HG03108 (cell line): ENCODE measurements around the gene DGKH.
"Not testable (repeated sequence)": the region's sequence is repeated elsewhere in the genome, so short reads cannot be mapped to it uniquely, and the experiment has no call there.

Source experiments
- ATAC-seq: cut with Tn5 transposase; IDR thresholded peaks from one replicate; pipeline ENCODE4 v1.9.1; 2021; ENCODE audit warnings: moderate library complexity; ENCODE audit not compliant: unreplicated experiment

DGKH gene

DNA sequence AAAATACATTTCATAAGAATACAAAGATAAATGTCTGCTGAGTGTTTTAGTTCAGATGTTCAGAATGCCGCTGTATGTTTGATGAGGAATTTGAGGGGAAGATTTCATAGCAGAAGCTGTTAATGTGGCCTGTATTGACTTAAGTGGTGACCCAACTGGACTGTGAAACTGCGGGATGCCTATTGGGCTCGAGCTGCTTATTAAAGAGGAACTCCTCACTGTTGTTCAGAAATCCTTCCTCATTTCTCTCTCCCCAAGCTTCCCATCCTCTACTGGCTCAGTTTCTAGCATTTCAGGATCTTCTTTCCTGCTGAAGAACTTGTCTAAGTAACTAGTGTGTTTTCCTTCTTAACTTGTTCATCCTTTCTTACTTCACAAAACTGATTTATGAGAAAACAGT, 20.4 kb downstream of the DGKH start:
- ATAC-seq: no peak

DNA sequence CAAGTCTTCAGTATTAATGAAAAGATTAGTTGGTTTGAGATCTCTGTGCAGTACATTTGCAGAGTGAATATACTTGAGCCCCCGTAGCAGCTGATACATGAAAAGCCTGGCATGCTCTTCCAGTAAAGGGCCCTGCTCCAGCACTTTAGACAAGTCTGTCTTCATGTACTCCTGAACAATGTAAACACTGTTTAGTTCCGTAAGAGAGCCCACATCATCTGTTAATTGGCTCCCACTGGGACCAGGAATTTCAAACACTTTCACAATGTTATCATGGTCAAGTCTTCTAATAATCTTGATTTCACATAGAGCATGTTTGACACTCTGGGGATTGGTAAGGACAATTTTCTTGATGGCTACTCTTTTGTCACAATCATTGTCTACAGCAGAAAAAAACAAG, 22.2 kb downstream of the DGKH start:
- not testable (repeated sequence) for ATAC-seq

DNA sequence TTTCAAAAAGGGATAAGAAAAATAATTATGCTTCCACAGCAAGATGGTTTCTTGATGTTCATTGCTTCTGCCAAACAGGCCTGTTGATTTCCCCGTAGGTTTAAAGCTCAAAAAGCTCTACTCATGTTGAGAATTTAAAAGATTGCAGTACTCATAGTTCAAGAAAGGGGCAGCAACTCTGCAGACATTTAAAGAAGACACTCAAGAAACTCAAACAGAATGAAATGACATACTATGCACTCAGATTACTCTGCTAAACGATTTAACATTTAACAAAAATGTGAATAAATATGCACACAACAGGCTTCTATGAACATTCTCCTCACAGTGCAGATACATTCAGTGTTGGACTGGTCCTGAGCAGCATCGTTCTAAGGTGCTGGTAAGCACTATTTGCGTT, 22.7 kb downstream of the DGKH start:
- ATAC-seq: not testable (repeated sequence)

DNA sequence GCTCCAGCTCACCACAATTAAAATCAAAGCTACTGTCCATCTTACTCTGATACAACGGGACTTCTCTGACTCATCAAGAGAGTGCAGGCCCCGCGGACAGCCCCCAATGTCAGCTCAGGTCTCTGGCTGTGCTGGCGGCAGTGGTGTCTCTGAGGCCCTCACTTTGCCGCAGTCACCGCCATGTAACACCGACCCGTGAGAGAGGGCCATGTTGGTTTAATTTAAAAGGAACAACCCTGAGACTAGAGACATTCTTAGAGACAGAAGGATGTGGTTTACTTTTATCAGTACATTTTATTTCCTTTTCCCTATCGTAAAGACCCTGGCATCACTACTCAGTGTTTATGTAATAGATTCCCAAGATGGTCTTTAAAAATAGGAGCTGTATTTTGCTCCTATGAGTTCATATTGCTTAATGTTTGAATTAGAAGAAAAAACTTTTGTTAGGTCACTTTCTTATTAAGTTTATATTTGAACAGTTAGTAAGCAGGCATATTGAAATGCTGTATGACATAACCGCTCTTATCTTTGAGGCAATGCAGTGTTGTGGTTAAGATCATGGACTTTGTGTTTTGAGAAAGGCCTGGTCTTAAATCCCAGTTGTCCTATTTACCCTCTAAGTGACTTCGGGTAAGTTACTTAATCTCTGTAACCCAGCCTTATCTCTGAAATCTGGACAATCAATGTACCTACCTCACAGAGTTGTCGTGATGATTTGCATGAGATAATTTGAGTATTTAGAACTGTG, 23.4 kb downstream of the DGKH start:
- ATAC-seq: no peak

DNA sequence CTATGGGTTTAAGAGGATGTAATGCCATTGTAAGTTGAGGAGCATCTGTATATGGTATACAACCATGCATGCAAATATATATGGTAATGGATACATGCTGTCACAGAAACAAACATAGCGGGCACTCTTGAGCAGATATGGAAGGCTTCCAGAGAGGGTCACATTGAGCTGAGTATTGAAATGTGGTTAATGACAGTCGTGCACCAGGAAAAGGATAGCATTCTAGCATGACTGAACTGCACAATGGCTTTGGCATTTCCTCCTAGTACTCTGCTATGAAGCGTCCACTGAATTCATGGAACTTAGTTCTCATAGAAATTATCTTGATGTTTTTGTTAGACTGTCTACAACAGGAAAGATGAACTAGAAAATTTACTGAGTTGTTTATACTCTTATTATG, 25.2 kb downstream of the DGKH start:
- no peak for ATAC-seq

DNA sequence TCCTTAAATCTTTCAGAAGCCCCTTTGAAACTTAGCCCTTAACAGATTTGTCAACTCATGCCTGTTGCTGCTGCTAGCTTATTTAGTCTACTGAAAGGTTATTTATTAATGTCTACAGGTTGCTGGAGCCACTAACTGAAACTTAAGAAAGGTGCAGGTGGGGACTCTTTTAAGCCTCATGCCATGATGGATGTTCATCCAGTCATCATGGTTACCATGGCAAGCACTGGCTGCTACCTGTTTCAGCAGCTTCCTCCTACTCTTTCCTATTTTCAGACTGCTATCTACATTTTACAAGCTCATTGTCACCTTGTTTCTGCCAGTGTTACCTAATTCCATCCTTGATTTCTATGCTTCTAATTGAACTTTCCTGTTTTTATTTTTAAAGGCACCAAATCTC, 27.1 kb downstream of the DGKH start:
- no peak for ATAC-seq

DNA sequence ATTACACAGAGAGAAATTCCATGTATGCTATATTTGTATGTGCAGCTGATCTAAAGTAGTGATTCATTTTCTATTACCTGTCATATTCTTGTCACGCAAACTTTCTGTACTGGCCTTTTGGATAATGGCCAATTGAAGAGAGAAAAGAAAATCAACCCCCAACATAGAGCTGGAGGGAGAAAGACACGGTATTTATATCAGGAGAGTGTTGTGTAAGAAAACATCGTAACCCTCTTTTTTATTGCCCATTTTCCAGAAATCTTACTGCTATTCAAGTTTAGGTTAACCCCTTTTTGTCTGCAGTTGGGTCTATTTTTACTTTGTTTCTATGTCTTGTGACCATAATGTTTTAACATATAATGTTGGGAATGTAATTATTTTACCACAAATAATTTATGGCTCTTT, 27.9 kb downstream of the DGKH start:
- no peak for ATAC-seq

DNA sequence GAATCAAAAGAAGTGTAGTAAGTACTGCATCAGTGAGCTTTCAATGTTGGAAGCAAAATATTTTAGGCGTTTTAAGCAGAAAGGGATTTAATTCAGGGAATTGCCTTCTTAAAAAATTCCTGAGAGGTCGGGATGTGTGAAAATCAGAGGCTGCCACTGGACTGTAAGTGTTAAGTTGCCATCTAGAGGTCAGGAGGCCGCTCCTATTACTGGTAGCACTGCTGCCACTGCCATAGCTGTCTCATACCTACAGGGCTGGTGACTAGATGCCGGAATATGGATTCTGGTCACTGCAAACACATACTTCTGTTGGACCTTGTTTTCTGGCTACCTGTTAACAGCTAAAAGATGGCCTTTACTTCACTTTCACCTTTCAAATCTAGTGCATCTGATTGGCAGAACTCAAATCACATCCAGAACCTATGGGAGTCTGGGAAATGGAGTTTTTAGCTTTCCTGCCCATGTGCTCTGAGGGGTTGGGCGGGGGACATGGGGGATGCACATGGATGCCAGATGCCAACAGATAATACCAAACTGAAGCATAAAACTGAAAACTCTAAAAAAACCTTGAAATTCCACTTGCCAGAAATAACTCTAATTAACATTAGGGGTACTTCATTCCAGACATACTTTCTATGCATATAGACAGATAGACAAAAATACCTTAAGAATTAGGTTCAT, 29.8 kb downstream of the DGKH start:
- ATAC-seq: no peak

DNA sequence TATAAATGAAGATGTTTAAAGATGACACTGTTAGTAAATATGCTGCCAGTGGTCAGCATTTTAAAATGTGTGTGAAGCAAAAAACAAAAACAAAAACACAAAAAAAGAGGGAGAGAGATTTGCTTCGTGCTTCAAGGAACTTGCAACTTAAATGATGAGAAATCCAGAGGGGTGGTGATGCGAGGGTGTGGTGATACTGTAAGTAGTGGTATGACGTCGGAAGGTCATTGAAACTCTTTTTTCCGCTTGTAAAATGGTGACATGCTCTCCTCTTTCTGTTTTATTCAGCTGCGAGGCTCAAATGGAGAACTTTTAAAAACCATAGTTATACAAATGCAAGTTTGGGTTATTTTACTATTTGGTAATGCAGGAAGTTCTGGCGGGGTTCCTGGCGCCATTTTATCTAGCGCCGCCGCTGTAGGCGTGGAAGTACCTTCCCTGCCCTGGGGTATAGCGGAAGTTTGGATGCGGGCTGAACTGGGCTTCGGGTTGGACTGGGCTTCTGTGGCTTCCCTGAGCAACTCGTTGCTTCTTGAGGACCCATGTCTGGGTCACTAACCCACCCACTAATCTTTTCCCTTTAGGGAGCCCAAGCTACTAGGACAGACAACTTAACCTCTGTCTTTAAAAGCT, 34.8 kb downstream of the DGKH start:
- ATAC-seq: no peak

DNA sequence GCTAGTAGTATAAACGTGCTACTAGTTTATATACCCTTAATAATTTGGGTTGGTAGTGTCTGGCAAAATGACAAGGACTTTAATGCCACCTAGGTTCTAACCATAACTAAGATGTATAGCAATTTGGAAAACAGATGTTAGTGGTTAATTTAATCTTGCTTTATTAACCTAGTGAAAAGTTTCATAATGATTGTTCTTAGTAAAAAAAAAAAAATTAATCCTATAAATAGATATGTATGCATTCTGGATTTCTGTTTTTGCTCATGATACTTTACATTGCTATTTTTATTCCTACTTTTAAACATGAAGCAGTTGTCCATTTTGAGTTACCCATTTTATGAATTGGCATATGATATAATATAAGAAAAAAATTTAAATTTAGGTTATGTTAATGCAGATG, 36.3 kb downstream of the DGKH start:
- no peak for ATAC-seq

DNA sequence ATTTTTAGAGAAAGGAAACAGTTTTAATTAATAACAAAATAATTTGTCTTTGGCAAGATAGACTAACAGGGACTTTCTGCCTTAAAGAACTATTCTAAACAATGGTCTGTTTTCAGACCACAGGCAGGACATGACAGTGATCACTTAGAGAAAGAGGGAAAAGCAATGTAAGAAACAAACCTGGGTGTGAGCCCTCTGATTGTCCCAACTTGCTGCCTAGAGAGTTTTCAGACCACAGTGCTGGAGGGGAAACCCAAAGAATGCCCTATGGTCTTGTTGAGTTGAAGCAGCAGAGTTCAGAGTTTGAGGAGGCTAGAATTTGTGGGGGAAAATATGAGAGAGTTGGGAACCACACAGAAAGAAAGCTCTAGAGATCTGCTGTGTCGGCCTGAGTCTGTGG, 38.1 kb downstream of the DGKH start:
- no peak for ATAC-seq

DNA sequence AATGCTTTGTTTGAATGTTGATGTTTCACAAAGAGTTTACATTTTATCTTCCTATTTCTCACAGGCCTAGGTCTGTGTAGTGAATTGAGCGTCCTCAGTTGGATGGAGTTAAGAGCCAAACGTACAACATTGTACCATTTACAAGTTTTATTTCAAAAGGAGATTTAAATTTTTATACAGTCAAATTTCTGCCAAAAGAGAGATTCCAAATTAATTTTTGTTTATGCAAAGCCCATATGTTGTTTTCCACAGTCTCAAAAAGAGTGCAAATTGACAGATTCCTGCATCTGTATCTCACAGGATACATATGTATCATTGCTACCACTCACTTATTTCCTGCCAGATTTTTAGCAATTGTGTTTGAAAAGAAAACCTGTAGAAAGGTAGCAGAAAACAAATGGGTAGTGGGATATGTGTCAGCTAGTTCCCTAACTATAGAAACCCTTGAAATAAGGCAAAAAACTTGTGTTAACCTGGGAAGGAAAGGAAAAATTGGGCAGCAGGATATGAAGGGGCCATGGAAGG, 46.1 kb downstream of the DGKH start:
- no peak for ATAC-seq

DNA sequence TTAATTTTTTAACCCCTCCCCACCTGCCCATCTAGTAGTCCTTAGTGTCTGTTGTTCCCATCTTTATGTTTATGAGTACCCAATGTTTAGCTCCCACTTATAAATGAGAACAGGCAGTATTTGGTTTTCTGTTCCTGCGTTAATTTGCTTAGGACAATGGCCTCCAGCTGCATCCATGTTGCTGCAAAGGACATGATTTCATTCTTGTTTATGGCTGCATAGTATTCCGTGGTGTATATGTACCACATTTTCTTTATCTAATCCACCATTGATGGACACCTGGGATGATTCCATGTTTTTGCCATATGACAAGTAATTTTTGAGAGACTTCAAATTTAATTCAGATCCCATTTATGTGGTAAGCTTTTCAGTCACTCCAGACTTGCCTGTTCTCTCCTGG, 47.8 kb downstream of the DGKH start:
- not testable (repeated sequence) for ATAC-seq

DNA sequence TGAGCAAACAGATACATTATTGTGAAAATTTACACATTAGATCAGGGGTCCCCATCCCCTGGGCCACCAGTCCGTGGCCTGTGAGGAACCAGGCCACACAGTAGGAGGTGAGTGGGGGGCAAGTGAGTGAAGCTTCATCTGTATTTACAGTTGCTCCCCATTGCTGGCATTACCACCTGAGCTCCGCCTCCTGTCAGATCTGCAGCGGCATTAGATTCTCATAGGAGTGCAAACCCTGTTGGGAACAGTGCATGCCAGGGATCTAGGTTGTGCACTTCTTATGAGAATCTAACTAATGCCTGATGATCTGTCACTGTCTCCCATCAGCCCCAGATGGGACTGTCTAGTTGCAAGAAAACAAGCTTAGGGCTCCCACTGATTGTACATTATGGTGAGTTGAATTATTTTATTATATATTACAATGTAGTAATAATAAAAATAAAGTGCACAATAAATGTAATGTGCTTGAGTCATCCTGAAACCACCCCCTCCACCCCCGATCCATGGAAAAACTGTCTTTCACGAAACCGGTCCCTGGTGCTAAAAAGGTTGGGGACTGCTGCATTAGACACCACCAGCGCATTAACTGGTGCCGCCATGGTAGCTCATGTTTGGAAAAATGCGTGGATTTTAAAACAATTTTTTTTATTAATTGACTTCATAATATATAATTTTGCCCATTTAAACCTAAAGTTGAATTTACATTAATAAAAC, 51.7 kb downstream of the DGKH start:
- no peak for ATAC-seq

DNA sequence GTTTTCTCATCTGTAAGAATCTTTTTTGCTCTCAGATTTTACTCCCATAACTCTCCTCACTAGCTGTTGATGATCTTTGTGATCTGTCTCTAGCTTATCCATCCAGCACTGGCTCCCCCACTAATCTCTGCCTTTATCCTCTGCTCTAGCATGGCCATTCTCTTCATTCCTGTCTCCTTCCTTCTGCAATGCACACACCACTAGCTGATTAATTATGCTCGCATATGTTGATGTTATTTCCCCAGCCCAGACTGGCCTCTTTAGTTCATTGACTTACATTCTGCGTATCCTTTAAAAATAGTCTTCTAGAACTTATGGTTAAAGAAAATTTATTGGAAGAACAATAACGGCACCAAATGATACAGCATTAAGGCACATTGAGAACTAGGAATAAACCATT, 52.5 kb downstream of the DGKH start:
- no peak for ATAC-seq

DNA sequence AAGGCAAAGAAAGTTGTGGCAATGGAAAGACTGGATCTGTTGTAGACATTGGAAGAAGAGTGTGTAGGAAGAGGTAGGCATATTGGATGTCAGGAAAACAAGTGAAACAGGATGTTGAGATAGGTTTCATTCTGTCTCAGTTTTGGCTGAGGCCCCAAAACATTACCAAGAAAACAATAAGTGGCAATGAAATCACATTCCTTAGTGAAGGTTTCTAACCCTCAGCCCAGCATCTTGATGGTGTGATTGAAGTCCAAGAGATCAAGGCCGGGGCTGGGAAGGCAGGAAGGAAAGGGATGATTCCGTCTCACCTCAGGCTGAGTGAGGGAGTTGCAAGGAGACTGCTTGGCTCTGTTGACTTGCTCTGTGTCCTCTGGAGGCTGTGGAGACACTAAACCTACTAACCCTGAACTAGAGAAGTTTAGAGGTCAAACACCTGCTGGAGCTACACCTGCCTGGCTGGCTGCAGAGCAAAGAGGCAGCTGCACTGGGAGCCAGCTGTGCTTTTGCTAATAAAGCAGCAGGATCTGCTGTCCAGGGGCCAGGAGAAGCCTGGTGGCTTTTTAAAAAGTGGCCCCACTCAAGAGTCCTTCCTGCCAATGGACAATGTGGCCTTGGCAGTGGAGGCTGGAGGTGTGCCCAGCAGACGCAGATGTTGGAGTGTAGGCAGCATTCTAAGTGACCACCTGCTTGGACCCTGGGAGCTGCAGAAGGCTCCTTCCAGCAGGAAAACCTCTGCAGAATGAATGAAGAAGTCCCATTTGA, 53.6 kb downstream of the DGKH start:
- ATAC-seq: no peak

DNA sequence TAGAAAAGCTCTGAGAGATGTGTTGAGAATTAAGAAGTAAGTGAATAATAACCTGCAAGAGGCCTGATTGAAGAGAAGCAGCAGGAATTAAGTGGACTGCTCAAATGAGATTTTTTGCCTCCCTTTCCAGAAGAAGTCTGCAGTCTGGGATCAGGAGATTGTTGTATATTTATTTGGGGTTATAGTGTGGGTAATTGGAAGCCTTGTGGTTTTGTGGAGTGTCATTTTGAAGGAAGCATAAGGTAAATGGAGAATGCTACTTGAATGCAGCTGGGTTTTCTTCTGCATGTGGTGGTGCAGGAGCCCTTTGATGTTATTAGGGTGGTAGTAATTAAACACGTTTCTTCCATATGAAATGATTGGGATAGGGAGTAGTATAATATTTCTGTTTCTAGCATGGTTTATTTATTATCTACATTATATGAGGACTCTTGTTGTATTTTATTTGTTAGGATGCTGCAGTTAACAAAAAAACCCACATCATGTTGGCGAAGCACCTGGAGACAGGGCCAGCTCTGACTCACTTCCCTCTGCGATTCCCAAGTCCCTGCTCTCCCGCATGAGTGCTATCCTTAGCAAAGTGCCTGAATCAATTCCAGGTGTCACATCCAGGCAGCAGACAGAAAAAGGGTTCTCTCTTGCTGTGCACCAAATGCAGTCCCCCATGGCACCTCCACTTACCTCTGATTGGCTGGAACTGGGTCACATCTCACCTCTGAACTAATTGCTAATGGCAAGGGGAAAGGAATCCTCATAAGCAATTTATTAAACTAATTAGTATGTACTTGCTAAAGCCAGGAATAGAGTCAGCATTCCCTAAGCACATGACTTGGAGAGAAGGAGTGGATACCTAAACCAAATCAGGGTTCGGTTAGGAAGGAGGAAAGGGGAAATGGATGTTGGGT, 54.8 kb downstream of the DGKH start:
- ATAC-seq: no peak

DNA sequence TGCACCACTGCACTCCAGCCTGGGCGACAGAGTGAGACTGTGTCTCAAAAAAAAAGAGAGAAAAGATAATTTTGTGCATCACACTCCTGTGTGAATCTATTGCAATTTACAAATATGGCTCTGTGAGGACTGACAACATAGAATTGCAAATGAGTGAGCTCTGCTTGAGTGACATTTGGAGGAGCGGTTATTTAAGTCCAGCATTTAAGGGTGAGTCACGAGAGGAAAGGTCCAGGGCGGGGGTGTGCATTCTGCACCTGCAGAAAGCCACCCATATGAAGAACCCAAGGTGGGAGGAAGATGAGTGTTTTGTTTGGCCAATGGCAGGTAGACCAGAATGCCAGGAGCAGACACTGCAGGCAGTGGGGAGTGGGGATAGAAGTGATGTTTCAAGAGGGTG, 58.5 kb downstream of the DGKH start:
- ATAC-seq: no peak

DNA sequence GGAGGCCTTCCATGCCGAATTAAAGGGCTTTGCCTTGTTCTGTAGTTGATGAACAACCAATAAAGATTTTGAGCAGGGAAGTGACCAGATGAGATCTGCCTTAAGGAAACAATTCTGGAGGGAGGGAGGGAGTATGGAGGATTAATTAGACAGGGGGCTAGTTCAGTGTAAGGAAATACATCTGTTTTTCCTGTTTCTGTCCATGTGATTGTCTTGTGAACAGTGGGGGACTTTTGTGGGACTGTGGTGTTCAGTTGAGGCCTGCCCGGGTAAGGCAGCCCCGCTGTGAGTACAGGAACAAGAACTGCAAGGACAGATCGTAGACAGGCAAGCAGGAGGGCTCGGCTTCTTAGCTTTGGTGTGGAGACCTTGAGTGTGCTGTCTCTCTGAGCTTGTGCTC, 59.0 kb downstream of the DGKH start:
- ATAC-seq: no peak

DNA sequence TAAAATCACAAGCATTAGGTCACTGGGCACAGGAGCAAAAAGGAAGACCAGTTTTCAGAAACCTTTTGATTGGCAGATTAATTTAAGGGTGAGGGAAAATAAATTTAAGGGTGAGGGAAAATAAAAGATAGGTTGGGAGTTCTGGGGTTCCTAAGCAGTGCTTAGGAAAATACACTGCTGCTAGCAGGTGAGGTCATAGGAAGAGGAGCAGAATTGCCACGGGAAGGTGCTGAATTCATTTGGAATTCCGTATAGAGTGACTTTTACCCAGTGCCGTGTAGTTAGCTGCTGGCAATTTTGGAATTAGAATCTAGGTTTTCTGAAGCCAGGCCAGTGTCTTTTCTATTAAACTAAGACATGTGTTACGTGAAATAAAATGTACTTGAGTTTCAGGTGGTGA, 59.8 kb downstream of the DGKH start:
- ATAC-seq: no peak
